Neuronal stem cell (in vitro differentiated cells): ENCODE results near the gene PRMT9.

Source experiments
- DNase-seq: peaks from one replicate; pipeline ENCODE4 v3.0.0-alpha.2; 2013; ENCODE audit warnings: low spot score
- H2AFZ ChIP-seq: one replicate; pipeline ENCODE4 v1.6.1; 2013; ENCODE audit warnings: mild to moderate bottlenecking, low read length, inconsistent platforms
- H2AK5ac ChIP-seq: 2 replicates; pipeline ENCODE4 v1.6.1; 2013; ENCODE audit warnings: low read depth, mild to moderate bottlenecking, inconsistent platforms, low read length, moderate library complexity, mixed read lengths
- H2BK120ac ChIP-seq: 2 replicates; pipeline ENCODE4 v1.6.1; 2013; ENCODE audit warnings: low read depth, mild to moderate bottlenecking, inconsistent platforms, low read length, moderate library complexity, mixed read lengths
- H2BK12ac ChIP-seq: one replicate; pipeline ENCODE4 v1.6.1; 2013; ENCODE audit warnings: low read length, inconsistent platforms
- H2BK15ac ChIP-seq: 2 replicates; pipeline ENCODE4 v1.6.1; 2013; ENCODE audit warnings: mild to moderate bottlenecking, low read length, inconsistent platforms, mixed read lengths
- H2BK5ac ChIP-seq: one replicate; pipeline ENCODE4 v1.6.1; 2013; ENCODE audit warnings: inconsistent platforms, mild to moderate bottlenecking, low read length, moderate library complexity
- H3K14ac ChIP-seq: one replicate; pipeline ENCODE4 v1.6.1; 2013; ENCODE audit warnings: low read length, inconsistent platforms
- H3K18ac ChIP-seq: 2 replicates; pipeline ENCODE4 v1.6.1; 2013; ENCODE audit warnings: low read length, inconsistent platforms
- H3K23ac ChIP-seq: 2 replicates; pipeline ENCODE4 v1.6.1; 2013; ENCODE audit warnings: low read depth, mild to moderate bottlenecking, mixed read lengths, low read length, inconsistent platforms; ENCODE audit not compliant: poor library complexity
- H3K27ac ChIP-seq: replicated peaks from 3 replicates; pipeline ENCODE4 v1.5.1; 2013; ENCODE audit warnings: low read length, inconsistent platforms
- H3K27me3 ChIP-seq, 3 experiments: 2 replicates each; pipeline ENCODE4 v1.6.1; 2013; ENCODE audit warnings: low read length in 3 of 3, mild to moderate bottlenecking in 2 of 3, inconsistent platforms in 1 of 3, low read depth in 1 of 3, mixed read lengths in 1 of 3, moderate library complexity in 1 of 3; ENCODE audit not compliant: control insufficient read depth in 3 of 3, insufficient read depth in 3 of 3
- H3K36me3 ChIP-seq, 2 donors: replicated peaks in 1 of 2; 2 replicates each; pipeline ENCODE4 v1.6.1; 2013; ENCODE audit warnings: low read length in 2 of 2; ENCODE audit not compliant: control insufficient read depth in 2 of 2, insufficient read depth in 2 of 2
- H3K4ac ChIP-seq: 2 replicates; pipeline ENCODE4 v1.6.1; 2013; ENCODE audit warnings: inconsistent platforms, mild to moderate bottlenecking, low read length, moderate library complexity
- H3K4me1 ChIP-seq, 2 donors: 1 replicate in 1 of 2; 2 replicates in 1 of 2; pipeline ENCODE4 v1.6.1; 2013; ENCODE audit warnings: low read length in 2 of 2, low read depth in 1 of 2; ENCODE audit not compliant: control insufficient read depth in 2 of 2, insufficient read depth in 1 of 2
- H3K4me2 ChIP-seq: one replicate; pipeline ENCODE4 v1.6.1; 2013; ENCODE audit warnings: mild to moderate bottlenecking, low read length, inconsistent platforms; ENCODE audit not compliant: insufficient read depth, poor library complexity, severe bottlenecking
- H3K4me3 ChIP-seq, 2 donors: 2 replicates each; pipeline ENCODE4 v1.5.1; 2013; ENCODE audit warnings: low read length in 2 of 2, mild to moderate bottlenecking in 2 of 2, inconsistent platforms in 1 of 2, moderate library complexity in 1 of 2
- H3K79me1 ChIP-seq: one replicate; pipeline ENCODE4 v1.6.1; 2013; ENCODE audit warnings: low read depth, mild to moderate bottlenecking, inconsistent platforms, low read length, moderate library complexity
- H3K9ac ChIP-seq: one replicate; pipeline ENCODE4 v1.6.1; 2013; ENCODE audit warnings: mild to moderate bottlenecking, low read depth, low read length, inconsistent platforms; ENCODE audit not compliant: poor library complexity
- H3K9me3 ChIP-seq, 2 donors: replicated peaks in 1 of 2; 2 replicates each; pipeline versions ENCODE3 to v1.6.1; 2013; ENCODE audit warnings: low read length in 2 of 2, mild to moderate bottlenecking in 2 of 2, inconsistent platforms in 1 of 2, low read depth in 1 of 2, mixed read lengths in 1 of 2, moderate library complexity in 1 of 2; ENCODE audit not compliant: control insufficient read depth in 2 of 2, insufficient read depth in 1 of 2
- H4K8ac ChIP-seq: one replicate; pipeline ENCODE4 v1.6.1; 2013; ENCODE audit warnings: low read depth, mild to moderate bottlenecking, inconsistent platforms, low read length, moderate library complexity
- H4K91ac ChIP-seq: one replicate; pipeline ENCODE4 v1.6.1; 2013; ENCODE audit warnings: low read length, low read depth, mild to moderate bottlenecking, inconsistent platforms; ENCODE audit not compliant: poor library complexity
- WGBS, 2 donors: extraction: QIAGEN DNeasy Blood & Tissue Kit; methylation state at CpG; one replicate each; pipeline ENCODE4 v1.1.7; 2013; ENCODE audit warnings: missing lambda C conversion rate in 2 of 2, mixed read lengths in 1 of 2; ENCODE audit not compliant: insufficient read length in 2 of 2, insufficient replicate concordance in 1 of 2; ENCODE audit errors: extremely low coverage in 2 of 2; 5-methylcytosine and 5-hydroxymethylcytosine counted together

The PRMT9 gene

GRCh38 chr4:147639388-147639787 lies 44.6 kb downstream of the PRMT9 start:
- DNase-seq: no peak
- Histone ChIP-seq H3K36me3 (peaks cover 5 to 81% of the 10 kb centered on the region in 2 donors), H3K4me3 (no peak overlapping the region), H3K23ac (no peak overlapping the region), H3K4me1 (no peaks in the 10 kb centered on the region), H2BK12ac (no peak overlapping the region), H4K91ac (no peak overlapping the region), H3K14ac (no peak overlapping the region), H3K18ac (no peak overlapping the region), H3K9ac (no peak overlapping the region), H2AFZ (no peak overlapping the region), H3K4ac (no peak overlapping the region), H4K8ac (no peak overlapping the region), H3K4me2 (no peak overlapping the region), H2BK15ac (no peak overlapping the region), H2AK5ac (no peak overlapping the region), H2BK120ac (no peak overlapping the region), H3K27me3 (no peaks in the 10 kb centered on the region), H3K79me1 (no peaks in the 10 kb centered on the region), H3K9me3 (peaks cover 0 to 7% of the 10 kb centered on the region in 2 donors), H3K27ac (no peak overlapping the region), H2BK5ac (no peak overlapping the region)

DNA sequence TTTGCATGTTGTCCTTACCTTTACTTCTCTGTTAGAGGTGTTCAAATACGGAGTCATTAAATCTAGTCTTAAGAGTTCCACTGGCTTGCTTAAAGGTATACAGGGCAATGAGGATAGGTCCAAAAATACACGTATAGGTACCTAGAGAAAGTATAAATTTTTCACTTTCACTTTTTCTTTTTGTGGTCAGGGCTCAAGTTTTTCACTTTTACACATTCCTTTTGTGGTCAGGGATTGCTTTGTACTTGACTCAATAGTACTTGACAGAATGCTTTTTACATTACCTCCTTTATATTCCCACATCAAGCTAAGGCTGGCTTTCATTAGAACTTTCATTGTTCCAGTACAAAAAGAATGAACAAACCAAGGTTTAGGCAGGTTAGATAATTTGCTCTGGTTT lies 45.0 kb downstream of the PRMT9 start:
- no peak overlapping the region for H2BK15ac ChIP-seq
- no peak overlapping the region for H2AFZ ChIP-seq
- H3K27me3 ChIP-seq: no peaks in the 10 kb centered on the region
- no peak overlapping the region for H4K8ac ChIP-seq
- no peaks in the 10 kb centered on the region for H3K79me1 ChIP-seq
- H3K36me3 ChIP-seq: peaks cover 8 to 85% of the 10 kb centered on the region in 2 donors
- H3K4ac ChIP-seq: no peak overlapping the region
- no peak overlapping the region for H3K18ac ChIP-seq
- no peak overlapping the region for H3K27ac ChIP-seq
- no peak overlapping the region for H2BK5ac ChIP-seq
- no peak for DNase-seq
- H4K91ac ChIP-seq: no peak overlapping the region
- no peak overlapping the region for H3K4me2 ChIP-seq
- H3K14ac ChIP-seq: no peak overlapping the region
- H3K9ac ChIP-seq: no peak overlapping the region
- no peak overlapping the region for H2AK5ac ChIP-seq
- H3K23ac ChIP-seq: no peak overlapping the region
- H2BK12ac ChIP-seq: no peak overlapping the region
- no peak overlapping the region for H3K4me3 ChIP-seq
- no peak overlapping the region for H2BK120ac ChIP-seq
- H3K4me1 ChIP-seq: no peaks in the 10 kb centered on the region
- WGBS, 2 donors: no CpG with 5 or more reads among the region's 2 CpGs
- H3K9me3 ChIP-seq: peaks cover 0 to 7% of the 10 kb centered on the region in 2 donors

GRCh38 chr4:147638365-147638764 lies 45.6 kb downstream of the PRMT9 start:
- H4K8ac ChIP-seq: no peak overlapping the region
- H2BK15ac ChIP-seq: no peak overlapping the region
- no peak overlapping the region for H3K23ac ChIP-seq
- H3K36me3 ChIP-seq: peaks cover 8 to 89% of the 10 kb centered on the region in 2 donors
- H3K4me3 ChIP-seq: no peak overlapping the region
- no peak overlapping the region for H2BK120ac ChIP-seq
- H3K9ac ChIP-seq: no peak overlapping the region
- H2AFZ ChIP-seq: no peak overlapping the region
- no peak overlapping the region for H3K14ac ChIP-seq
- no peak overlapping the region for H3K18ac ChIP-seq
- no peak overlapping the region for H3K27ac ChIP-seq
- no CpG with 5 or more reads among the region's 1 CpG for WGBS, 2 donors
- no peak overlapping the region for H2AK5ac ChIP-seq
- no peak overlapping the region for H3K4ac ChIP-seq
- no peaks in the 10 kb centered on the region for H3K27me3 ChIP-seq
- DNase-seq: no peak
- no peaks in the 10 kb centered on the region for H3K4me1 ChIP-seq
- no peaks in the 10 kb centered on the region for H3K79me1 ChIP-seq
- H3K4me2 ChIP-seq: no peak overlapping the region
- no peak overlapping the region for H2BK5ac ChIP-seq
- H2BK12ac ChIP-seq: no peak overlapping the region
- H3K9me3 ChIP-seq: peaks cover 0 to 7% of the 10 kb centered on the region in 2 donors
- no peak overlapping the region for H4K91ac ChIP-seq

DNA sequence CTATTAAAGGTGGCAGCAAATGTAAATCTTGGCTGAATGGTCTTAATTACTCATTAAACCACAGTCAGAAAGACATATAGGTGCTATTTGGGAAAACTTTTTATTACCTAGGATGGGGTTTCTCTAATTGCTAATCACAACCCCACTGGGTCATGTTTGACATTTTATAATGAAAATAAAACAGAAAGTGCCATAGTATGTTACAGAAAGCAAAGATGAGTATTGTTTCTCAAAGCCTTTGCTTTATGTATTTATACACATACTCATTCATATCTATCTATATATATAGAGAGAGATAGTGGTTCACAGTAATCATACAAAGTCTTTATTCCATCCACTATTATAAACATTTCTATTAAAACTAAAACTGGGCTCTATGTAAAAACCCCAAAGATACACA lies 48.6 kb downstream of the PRMT9 start:
- Histone ChIP-seq H3K4ac (no peak overlapping the region), H3K27me3 (no peaks in the 10 kb centered on the region), H4K91ac (no peak overlapping the region), H2BK5ac (no peak overlapping the region), H4K8ac (no peak overlapping the region), H3K14ac (no peak overlapping the region), H3K79me1 (no peaks in the 10 kb centered on the region), H3K36me3 (peaks cover 4 to 93% of the 10 kb centered on the region in 2 donors), H3K23ac (no peak overlapping the region), H3K27ac (no peak overlapping the region), H3K4me2 (no peak overlapping the region), H2BK12ac (no peak overlapping the region), H2AK5ac (no peak overlapping the region), H3K18ac (no peak overlapping the region), H2AFZ (no peak overlapping the region), H3K4me3 (no peak overlapping the region), H3K9ac (no peak overlapping the region), H3K9me3 (peaks cover 0 to 7% of the 10 kb centered on the region in 2 donors), H2BK15ac (no peak overlapping the region), H3K4me1 (no peaks in the 10 kb centered on the region), H2BK120ac (no peak overlapping the region)
- DNase-seq: no peak
